GM21528 (cell line): ENCODE results near the gene TNFRSF8.

Source experiments
- ATAC-seq: cut with Tn5 transposase; IDR thresholded peaks from one replicate; pipeline ENCODE4 v1.9.1; 2021; ENCODE audit warnings: mild to moderate bottlenecking, moderate library complexity; ENCODE audit not compliant: unreplicated experiment, low FRiP score

The TNFRSF8 gene

DNA sequence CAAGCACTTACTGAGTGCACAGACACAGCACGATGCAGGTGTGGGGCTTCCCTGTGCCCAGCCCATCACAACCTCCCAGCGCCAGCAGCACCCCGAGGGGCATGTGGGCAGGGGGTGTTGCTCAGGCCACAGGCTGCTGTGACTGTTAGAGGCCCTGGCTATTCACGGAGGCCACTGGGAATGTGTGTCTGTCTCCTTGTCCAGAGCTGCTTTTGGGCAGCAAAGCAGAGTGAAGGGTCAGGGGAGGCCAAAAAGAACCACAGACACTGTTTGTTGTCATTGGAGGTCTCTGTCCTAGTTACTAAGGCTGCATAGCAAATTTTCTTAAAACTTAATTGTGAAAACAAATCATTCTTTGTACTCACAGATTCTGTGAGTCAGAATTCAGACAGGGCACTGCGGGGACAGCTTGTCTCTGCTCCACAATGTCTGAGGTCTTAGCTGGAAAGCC, 49.6 kb downstream of the TNFRSF8 start:
- ATAC-seq, result no peak

DNA sequence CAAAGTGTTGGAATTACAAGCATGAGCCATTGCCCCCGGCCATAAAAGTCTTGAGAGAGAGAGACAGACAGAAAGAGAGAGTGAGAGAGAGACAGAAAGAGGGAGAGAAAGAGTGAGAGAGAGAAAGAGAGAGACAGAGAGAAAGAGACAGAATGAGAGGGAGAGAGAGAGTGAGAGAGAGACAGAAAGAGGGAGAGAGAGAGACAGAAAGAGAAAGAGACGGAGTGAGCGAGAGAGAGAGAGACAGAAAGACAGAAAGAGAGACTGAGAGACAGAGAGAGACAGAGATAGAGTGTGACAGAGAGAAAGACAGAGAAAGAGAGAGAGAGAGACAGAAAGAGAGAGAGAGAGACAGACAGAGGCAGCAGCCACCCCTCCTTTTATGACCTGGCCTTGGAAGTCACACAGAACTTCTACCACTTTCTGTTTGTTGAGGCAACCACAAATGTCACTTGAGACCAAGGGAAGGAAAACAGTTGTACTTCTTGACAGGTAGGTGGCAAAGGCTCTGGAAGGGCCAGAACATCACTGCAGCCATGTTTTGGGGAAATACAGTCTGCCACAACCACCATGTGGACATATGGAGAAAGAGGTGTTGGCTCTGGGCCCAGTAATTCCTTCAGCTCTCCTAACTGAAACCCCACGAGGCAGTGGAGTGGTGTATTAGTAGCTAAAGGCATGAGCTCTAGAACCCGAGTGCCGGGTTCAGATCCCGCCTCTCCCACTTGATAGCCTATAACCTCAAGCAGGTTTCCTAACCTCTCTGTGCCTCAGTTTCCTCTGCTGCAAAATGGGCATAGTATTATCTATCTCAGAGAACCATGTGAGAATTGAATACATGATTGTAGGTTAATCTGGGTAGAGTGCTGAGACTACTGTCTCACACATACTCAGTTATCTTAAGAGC, 50.6 kb downstream of the TNFRSF8 start:
- no peak for ATAC-seq

DNA sequence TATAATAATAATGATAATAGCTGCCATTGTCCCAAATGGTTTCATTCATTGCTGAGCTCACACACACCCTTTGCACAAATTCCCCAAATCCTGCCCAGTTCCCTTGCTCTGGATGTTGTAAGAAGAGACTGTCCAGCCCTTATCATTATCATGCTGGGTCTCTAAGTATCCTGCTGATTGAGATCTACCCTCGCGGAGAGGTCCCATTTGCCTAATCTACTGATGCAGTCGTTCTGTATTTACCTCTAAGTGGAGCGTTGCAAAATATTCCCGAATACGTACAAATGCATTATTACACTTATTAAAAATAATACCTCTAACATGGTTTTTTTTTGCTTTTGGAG, 51.2 kb downstream of the TNFRSF8 start:
- no peak for ATAC-seq

DNA sequence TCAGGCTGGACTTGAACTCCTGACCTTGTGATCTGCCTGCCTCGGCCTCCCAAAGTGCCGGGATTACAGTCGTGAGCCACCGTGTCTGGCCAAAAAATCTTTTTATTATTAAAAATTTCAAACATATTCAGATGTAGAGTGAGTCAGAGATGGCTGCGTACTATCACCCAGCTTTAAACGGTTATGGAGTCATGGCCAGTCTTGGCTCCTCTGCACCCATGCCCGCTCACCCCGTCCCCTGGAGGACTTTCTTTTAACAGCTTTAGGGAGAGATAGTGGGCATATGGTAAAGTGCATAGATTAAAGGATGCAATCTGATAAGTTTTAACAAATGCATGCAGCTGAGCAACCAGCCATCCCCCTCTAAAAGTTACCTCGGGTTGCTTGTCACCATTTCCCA, 51.8 kb downstream of the TNFRSF8 start:
- ATAC-seq, result no peak

DNA sequence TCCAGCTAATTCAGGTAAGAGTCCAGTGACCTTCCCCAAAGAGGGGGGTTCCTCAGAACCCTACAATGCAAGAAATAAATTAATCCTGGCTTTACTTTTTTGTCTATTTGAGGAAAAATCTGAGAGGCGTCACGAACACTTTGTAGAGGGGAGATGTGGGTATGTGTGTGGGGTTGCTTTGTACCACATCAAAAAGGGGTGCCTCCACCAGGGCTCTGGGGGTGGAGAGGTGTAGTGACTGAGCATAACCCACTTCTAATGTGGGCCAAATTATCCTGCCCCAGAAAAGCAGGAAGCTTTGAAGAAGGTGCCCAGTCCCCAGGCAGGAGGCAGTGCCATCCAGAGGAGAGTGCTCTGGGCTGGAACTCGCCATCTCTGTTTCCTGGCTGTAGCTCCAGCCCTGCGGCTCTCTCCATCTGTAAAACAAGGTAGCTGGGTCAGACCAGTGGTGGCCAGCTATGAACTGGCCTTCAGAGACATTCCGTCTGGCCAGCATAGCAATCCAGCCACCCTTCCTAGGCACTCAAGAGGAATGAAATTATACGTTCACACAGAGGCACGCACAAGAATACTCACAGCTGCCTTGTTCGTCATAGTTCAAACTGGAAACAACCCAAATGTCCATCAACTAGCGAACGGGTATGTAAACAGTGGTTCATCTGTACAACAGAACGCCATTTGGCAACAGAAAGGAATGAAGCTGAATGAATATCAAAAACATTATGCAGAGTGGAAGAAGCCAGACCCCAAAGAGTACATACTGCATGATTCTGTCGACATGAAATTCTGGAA, 58.3 kb downstream of the TNFRSF8 start:
- ATAC-seq, result no peak

DNA sequence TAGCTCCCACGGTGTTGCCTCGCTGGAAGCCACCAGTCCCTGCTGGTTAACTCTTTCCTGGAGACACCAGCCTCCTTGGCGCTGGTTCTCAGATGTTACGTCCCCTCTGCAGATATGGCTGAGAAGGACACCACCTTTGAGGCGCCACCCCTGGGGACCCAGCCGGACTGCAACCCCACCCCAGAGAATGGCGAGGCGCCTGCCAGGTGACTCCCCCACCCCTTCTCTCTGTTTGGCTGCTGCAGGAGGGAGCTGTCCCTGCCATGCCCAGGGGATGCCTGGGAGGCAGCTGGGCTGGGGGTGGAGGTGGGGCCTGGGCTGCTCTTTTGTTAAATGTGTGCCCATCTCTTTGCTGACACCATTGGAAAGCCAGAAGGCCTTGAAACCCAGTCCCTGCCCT, 60.1 kb downstream of the TNFRSF8 start:
- ATAC-seq, result no peak

DNA sequence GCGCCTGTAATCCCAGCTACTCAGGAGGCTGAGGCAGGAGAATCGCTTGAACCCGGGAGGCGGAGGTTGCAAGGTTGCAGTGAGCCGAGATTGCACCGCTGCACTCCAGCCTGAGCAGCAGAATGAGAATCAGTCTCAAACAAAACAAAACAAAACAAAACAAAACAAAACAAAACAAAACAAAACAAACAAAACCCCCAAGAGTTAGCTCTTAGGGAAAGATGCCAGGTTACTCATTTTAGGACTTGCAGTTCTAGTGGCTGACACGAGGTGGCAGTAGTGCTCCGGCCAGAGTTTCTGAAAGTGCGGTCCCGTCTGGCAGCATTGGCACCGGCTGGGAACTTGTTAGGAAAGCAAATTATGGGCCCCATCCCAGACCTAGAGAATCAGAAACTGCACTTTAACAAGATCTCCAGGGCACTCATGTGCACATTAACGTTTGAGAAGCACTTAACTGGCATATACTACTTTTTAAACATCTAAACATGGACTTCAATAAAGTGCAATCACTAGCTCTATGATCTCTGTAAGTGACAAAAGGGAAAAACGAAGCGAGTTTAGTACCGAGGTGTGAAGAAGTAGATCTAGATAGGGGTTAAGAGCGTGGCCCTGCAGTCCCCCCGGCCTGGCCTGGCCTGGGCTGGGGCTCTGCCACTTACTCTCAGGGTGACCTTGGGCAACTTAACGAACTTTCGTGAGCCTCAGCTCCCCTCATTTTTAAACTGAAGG, 61.8 kb downstream of the TNFRSF8 start:
- ATAC-seq, result no peak

DNA sequence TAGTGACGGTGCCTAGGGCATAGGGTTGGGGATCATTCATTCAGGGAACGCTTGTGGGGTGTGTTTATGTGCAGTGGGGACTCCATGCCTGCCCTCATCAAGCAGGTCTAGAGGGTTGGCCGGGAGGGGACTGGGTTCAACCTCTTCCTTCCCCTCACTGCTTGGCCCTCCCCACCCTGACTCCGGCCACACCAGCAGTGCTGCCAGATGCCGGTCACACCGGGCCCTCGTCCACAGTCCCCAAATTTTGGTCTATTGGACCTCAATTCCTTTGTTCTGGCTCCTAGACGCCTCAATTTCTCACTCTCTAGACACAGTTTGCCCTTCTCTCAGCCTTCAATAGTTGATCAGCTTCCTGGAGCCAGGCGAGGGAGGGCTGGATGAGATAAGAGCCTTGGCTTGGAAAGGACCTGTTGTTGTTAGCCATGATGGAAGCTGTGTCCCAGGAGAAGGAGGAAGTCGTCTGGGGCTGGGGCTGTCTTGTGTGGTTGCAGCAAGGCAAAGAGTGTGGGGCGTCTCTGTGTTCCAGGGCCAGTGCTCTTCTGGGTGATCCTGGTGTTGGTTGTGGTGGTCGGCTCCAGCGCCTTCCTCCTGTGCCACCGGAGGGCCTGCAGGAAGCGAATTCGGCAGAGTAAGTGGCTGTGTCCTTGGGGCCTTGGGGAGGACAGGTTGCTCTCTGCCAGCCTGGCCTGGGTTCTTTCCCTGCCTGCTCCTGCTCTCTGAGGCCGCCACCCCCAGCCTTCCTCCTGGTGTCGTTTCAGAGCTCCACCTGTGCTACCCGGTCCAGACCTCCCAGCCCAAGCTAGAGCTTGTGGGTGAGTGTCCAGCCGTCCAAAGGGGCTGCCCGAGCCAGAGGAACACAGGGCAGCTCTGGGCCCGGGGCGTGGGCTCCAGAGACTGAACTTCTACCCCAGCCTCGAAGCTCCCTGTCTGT, 62.6 kb downstream of the TNFRSF8 start:
- ATAC-seq, result no peak

DNA sequence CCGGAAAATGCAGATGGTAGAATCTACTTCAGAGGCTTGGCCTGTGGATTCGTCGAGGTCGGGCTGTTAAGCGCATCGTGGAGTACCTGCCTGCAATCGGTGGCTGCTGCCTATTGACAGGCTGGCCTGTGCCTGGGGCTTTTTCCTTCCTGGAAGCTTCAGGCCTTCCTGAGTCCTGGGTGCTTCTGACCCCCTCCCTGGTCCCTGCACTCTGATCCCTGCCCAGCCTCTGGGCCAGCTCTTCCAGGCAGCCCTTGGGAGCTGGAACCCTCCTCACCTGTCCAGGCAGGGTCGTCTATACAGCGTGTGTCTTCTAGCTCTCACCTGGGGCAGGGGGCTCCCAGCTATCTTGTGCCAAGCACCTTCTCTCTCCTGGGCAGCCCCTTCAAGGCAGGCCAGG, 63.7 kb downstream of the TNFRSF8 start:
- no peak for ATAC-seq

DNA sequence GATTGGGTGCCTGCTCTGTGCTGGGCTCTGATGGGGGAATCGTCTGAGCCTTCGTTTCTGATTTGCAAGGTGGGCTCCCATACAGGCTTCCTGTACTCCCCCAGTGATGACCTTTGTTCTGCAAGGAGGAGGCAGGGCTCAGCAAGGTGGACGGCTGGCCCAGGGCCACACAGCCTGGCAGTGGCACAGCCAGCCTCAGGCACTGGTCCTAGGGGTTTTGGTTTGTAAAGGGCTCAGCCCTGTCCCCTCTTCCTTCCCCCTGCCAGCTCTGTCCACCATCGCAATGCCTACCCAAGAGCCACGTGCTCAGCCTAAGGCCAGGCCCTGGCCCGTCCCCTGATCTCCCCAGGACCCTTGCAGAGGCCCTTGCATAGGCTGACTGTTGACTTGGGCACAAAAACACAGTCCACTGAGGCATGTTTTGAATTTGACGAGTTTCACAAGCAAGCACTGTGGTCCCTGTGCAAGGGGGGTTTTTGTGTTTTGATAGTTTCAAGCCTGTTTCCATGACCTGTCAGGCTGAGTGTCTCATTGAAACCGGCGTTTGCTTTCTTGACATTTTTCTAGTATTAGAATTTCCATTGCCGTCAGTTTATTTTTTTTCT, 64.2 kb downstream of the TNFRSF8 start:
- no peak for ATAC-seq

DNA sequence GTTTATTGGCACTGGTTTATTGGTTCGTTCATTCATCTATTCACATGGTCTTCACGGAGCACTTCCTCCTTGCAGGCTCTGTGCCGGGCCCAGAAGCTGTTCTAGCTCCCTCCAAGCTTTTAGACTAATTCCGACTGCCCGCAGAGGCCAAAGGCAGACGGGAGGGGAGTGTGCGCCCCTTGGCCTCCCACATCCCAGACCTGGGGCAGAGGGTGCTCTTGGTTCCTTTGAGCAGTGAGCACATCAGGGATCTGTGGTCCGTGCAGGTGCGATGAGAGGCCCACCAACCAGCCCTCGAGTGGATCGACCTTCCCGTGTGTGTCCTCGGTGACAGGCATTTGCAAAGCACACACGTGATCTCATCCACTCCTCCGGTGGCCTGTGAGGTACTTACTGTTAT, 65.0 kb downstream of the TNFRSF8 start:
- no peak for ATAC-seq

DNA sequence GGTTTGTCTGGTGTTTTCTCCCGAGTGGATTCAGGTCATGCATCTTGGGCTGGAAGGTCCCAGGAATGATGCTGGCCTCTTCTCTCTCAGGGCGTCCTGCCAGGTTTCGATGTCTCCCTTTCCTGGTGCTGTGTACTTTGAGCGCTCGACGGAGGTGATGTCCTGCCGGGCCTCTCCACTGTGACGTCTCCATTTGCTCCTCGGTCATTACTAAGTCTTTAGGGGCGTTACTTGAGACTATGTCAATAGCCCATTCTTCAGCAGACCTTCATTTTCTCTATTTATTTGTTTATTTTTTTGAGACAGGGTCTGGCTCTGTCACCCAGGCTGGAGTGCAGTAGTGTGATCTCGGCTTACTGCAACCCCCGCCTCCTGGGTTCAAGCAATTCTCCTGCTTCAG, 66.5 kb downstream of the TNFRSF8 start:
- no peak for ATAC-seq

DNA sequence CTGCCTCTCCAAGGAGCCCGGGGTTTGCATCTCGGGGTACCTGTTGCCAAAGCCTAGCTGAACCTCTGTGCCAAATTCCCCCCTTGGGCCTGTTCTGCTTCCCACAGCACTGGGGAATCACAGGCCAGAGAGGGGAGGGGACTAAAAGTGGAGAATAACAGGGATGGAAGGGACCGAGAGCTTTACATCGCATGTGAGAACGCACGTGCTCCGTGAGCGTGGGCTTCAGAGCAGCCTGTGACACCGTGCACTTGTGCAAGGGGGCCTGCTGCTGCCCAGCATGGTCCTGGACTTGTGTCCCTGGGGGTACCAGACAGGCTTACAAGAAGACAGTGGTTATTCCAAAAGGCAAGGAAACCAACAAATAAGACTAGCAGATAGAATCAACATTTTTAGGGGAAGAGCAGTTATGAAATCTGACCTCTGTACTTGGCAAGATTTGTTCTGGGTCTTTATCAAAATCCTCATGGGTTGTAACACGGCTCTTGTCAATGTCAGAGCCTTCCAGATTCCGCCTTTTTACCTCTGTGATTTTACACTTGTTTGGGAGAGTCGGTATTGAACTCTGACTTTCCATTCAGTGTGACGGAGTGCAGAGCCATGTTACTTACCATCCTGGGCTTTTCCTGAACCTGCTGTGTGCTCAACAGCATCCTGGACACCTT, 67.5 kb downstream of the TNFRSF8 start:
- no peak for ATAC-seq

DNA sequence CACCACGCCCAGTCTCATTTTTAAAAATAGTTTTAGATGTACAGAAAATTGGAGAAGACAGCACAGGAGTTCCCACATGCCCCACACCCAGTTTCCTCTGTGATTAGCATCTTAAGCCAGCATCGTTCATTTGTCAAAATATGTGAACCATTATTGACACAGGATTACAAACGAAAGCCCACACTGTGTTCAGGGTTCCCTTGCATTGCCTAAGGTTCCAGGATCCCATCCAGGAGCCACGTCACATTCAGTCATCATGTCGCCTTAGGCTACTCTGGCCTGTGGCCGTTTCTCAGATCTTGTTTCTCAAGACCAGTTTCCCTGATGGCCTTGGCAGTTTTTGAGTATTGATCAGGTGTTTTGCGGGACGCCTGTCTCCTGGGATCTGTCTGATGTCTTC, 69.0 kb downstream of the TNFRSF8 start:
- ATAC-seq, result no peak

DNA sequence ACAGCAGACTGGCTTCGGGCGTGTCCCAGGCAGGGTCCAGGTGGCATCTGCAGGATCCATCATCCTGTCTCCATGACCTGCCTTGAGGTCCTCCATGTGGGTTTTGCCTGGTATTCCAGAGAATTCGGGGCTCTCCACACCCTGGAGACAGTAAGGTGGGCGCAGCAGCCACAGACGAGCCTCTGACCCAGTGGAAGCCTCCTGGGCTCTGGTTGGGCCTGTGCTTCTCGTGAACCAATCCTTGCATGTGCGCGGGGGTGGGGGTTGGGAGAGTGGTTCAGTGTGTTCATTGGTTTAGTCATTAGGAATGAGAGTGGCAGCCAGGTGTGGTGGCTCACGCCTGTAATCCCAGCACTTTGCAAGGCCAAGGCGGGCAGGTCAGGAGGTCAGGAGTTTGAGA, 71.6 kb downstream of the TNFRSF8 start:
- ATAC-seq, result no peak

DNA sequence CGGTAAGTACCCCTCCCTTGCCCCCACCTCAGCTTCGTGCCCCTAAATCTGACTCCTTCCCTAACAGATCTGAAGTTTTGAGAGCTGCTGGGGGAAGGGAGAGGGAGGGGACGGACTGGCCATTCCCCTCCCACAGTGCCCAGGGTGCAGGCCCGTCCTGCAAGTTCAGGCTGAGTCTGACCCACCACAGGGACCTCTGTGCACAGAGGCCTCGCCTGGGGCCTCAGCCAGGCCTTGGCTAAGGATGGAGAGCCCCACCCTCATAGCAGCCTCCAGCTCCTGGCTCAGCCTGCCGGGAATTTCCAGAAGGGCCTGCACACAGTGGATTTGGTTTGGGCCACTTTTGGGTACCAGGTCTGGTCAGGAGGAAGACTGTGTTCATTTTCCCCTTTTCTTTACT, 72.5 kb downstream of the TNFRSF8 start:
- ATAC-seq, result no peak

DNA sequence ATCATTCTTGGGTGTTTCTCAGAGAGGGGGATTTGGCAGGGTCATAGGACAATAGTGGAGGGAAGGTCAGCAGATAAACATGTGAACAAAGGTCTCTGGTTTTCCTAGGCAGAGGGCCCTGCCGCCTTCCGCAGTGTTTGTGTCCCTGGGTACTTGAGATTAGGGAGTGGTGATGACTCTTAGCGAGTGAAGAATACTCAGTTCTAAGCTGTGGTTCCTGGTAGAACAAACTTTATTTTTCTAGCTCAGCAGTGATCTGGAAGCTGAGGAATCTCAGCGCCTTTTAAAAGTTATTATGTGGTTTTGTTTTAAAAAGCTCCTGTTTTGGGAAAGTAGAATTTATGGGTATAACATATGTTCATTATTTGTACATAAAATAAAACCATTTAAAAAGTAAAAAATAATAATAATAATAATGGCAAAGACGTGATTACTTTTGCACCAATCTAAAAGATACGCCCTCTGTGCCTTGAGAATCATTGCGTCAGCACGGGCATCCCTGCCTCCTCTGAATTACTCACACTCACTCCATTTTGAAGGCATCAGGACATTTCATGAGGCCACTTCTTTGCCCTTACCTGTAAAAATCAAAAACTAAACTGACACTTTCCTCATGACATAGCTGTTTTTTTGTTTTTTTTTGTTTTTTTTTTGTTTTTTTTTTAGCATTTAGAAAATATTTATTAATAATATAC, 74.0 kb downstream of the TNFRSF8 start:
- no peak for ATAC-seq
